Psoas muscle (tissue), 8 donors: ENCODE results near the gene ADAMTSL1. TPM values are rescaled to one million over a fixed set of nuclear protein-coding genes. Genes with fewer than 3 reads are reported as not detected.

Experiments used
- ATAC-seq, 4 donors: fragments of 200-7000 bp; cut with Tn5 transposase; one replicate each; pipeline ENCODE4 v1.9.1; 2020; ENCODE audit warnings: moderate library complexity in 3 of 4, mild to moderate bottlenecking in 2 of 4
- DNase-seq, 2 donors: peaks; one replicate each; pipeline ENCODE4 v3.0.0-alpha.2; 2020
- H3K27ac ChIP-seq: fragments of 200-600 bp; one replicate; pipeline ENCODE4 v1.8.0; 2022
- H3K27me3 ChIP-seq, 3 donors: fragments of 200-600 bp in 1 of 3; one replicate each; pipeline versions ENCODE4 v1.6.1 to v1.8.0; 2013 to 2022; ENCODE audit warnings: low read length in 2 of 3, mild to moderate bottlenecking in 2 of 3, moderate library complexity in 1 of 3; ENCODE audit not compliant: insufficient read depth in 3 of 3
- H3K36me3 ChIP-seq, 2 donors: fragments of 200-600 bp in 1 of 2; one replicate each; pipeline versions ENCODE4 v1.6.1 to v1.8.0; 2013 to 2022; ENCODE audit warnings: low read depth in 1 of 2, mild to moderate bottlenecking in 1 of 2, moderate library complexity in 1 of 2; ENCODE audit not compliant: insufficient read depth in 1 of 2
- H3K4me1 ChIP-seq: fragments of 200-600 bp; one replicate; pipeline ENCODE4 v1.8.0; 2022
- H3K4me3 ChIP-seq: fragments of 200-600 bp; one replicate; pipeline ENCODE4 v1.8.0; 2022; ENCODE audit warnings: mild to moderate bottlenecking
- H3K9me3 ChIP-seq: fragments of 200-600 bp; one replicate; pipeline ENCODE4 v1.8.0; 2022
- WGBS, 3 donors: extraction: QIAGEN DNeasy Blood & Tissue Kit; methylation state at CpG; one replicate each; pipeline versions ENCODE4 v1.1.6 to v1.1.7; 2013; 5-methylcytosine and 5-hydroxymethylcytosine counted together
- intact Hi-C, 2 donors: fragments of 100-400 bp; cut with DNase I; formaldehyde crosslinking; loops; one replicate each; pipeline versions ENCODE4 v1.11.0 to v1.14.2; 2022
- polyA plus RNA-seq, 3 donors: library from polyadenylated mRNA; stranded (reverse); fragments of 200-250 nt; gene quantifications; one replicate each; pipeline ENCODE4 v1.2.3, GENCODE V29; 2013
- total RNA-seq, 4 donors: library from RNA; stranded (reverse); fragmentation: NEBNext Ultra II Directional in 2 of 4; extraction: Animal tissue kit (Norgen Biotek cat#: 25700) in 2 of 4; gene quantifications; one replicate each; pipeline versions ENCODE4 v1.2.1 to v1.2.4, GENCODE V29; 2021 to 2023
- TF ChIP-seq, protein P1 (sequence below): fragments of 200-600 bp; IDR thresholded peaks from one replicate; pipeline ENCODE4 v1.8.0; 2022; ENCODE audit warnings: antibody characterized with exemption
- donor health status: healthy with polysubstance abuse.
- donor health status: DM: no; HTN: no; CAD: no; lungs with moderate emphysema.
- donor health status: Bipolar disorder and iron deficiency.
- donor health status: healthy.
- donor health status: DM: yes; HTN: yes; CAD: no.
- donor health status: DM: no; HTN: no; CAD: no.
- donor health status: DM: no; HTN: no; CAD: no.
- donor health status: DM: yes; HTN: yes; CAD: no.

The ADAMTSL1 gene
- total and polyA plus RNA-seq, 7 donors: 0.08 to 0.57 (median 0.28) TPM

DNA sequence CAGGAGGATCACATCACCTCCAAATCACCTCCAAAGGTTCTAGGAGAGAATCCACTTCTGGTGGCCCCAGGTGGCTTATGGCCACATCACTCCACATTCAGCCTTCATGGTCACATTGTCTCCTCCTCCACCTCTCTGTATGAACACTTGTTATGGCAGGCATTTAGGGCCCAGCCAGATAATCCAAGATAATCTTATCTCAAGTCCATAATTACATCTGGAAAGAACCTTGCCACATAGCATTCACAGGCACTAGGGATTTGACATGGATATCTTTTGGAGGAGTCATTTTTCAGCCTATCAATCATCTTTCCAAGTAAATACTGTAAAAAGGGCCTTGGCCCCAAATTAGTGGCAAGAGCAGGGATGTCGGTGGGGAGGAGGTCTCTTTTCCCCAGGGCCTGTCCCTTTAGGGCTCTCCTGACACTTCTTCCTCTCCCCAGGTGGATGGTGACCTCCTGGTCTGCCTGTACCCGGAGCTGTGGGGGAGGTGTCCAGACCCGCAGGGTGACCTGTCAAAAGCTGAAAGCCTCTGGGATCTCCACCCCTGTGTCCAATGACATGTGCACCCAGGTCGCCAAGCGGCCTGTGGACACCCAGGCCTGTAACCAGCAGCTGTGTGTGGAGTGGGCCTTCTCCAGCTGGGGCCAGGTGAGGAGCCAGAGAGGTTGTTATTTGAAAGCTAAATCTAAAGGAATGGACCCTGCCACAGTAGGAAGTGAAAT lies 418.2 kb downstream of the ADAMTSL1 start:
- Histone ChIP-seq H3K27ac (no peak overlapping the region), H3K4me1 (no peaks in the 10 kb centered on the region), H3K4me3 (no peak overlapping the region), H3K36me3 (no peaks in the 10 kb centered on the region), H3K9me3 (peaks cover 11% of the 10 kb centered on the region), H3K27me3 (no peaks in the 10 kb centered on the region)
- ATAC-seq (no peak), DNase-seq (no peak)
- 88 to 92% (median 89%) methylated on average over 5 of the region's 5 CpGs for WGBS, 3 donors
- intact Hi-C loops: no loop called here
- TF ChIP-seq, protein P1, sequence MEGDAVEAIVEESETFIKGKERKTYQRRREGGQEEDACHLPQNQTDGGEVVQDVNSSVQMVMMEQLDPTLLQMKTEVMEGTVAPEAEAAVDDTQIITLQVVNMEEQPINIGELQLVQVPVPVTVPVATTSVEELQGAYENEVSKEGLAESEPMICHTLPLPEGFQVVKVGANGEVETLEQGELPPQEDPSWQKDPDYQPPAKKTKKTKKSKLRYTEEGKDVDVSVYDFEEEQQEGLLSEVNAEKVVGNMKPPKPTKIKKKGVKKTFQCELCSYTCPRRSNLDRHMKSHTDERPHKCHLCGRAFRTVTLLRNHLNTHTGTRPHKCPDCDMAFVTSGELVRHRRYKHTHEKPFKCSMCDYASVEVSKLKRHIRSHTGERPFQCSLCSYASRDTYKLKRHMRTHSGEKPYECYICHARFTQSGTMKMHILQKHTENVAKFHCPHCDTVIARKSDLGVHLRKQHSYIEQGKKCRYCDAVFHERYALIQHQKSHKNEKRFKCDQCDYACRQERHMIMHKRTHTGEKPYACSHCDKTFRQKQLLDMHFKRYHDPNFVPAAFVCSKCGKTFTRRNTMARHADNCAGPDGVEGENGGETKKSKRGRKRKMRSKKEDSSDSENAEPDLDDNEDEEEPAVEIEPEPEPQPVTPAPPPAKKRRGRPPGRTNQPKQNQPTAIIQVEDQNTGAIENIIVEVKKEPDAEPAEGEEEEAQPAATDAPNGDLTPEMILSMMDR: no peak

DNA sequence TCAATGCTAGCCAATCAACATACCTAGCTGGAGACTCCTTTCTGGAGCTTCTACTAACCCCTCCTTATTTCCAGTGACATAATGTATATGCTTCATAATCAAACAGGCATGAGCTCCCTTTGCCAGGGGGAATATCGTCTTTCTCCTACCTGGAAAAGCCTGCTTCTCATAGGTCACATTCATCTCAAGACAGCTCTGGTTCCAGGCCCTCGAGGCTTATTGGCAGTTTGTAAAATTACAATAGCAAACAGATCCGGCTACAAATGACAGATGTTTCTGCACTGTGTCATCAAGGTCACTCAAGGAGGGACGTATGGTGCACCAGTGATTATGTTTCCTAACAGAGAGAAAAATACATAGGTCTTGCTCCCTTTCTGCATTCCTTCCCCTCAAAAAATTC lies 419.1 kb downstream of the ADAMTSL1 start:
- Histone ChIP-seq H3K4me3 (no peak overlapping the region), H3K4me1 (no peaks in the 10 kb centered on the region), H3K27me3 (no peaks in the 10 kb centered on the region), H3K9me3 (peaks cover 11% of the 10 kb centered on the region), H3K36me3 (no peaks in the 10 kb centered on the region), H3K27ac (no peak overlapping the region)
- DNase-seq (no peak), ATAC-seq (no peak)
- 56 to 72% (median 59%) methylated on average over 4 of the region's 4 CpGs for WGBS, 3 donors
- TF ChIP-seq, protein P1: no peak
- intact Hi-C loops: no loop called here

- Histone ChIP-seq H3K36me3 (no peaks in the 10 kb centered on the region), H3K4me3 (no peak overlapping the region), H3K9me3 (peaks cover 11% of the 10 kb centered on the region), H3K27me3 (no peaks in the 10 kb centered on the region), H3K27ac (no peak overlapping the region), H3K4me1 (no peaks in the 10 kb centered on the region)
- TF ChIP-seq, protein P1: no peak
- 93 to 98% (median 97%) methylated on average over 1 of the region's 1 CpG for WGBS, 3 donors
- intact Hi-C loops: no loop called here
- DNase-seq (no peak), ATAC-seq (no peak)
Measured at GRCh38 chr9:18893491-18893890, 419.5 kb downstream of the ADAMTSL1 start.

- intact Hi-C loops: no loop called here
- H3K4me3 ChIP-seq: no peak overlapping the region
Measured at GRCh38 chr9:18896004-18896403, 422.1 kb downstream of the ADAMTSL1 start.

More at GRCh38 chr9:18896004-18896403, 422.1 kb downstream of the ADAMTSL1 start:
- no peaks in the 10 kb centered on the region for H3K36me3 ChIP-seq
- ATAC-seq (no peak), DNase-seq (no peak)
- H3K9me3 ChIP-seq: peaks cover 11% of the 10 kb centered on the region
- no peak overlapping the region for H3K27ac ChIP-seq
- H3K4me1 ChIP-seq: no peaks in the 10 kb centered on the region
- TF ChIP-seq, protein P1: no peak
- no peaks in the 10 kb centered on the region for H3K27me3 ChIP-seq
